Sigmoid colon (tissue), 7 donors: ENCODE measurements around the gene VWA1. TPM values are rescaled to one million over a fixed set of nuclear protein-coding genes. Genes with fewer than 3 reads are reported as not detected.
"Not testable (repeated sequence)": the region's sequence is repeated elsewhere in the genome, so short reads cannot be mapped to it uniquely, and the experiment has no call there.

ENCODE experiments used
- DNase-seq: peaks from one replicate; pipeline ENCODE4 v3.0.0-alpha.2; 2019
- H3K27ac ChIP-seq, 4 donors: fragments of 200-600 bp; sonication (generic); one replicate each; pipeline ENCODE4 v1.5.1; 2016 to 2019; ENCODE audit warnings: mild to moderate bottlenecking in 1 of 4
- H3K27me3 ChIP-seq, 3 donors: fragments of 200-600 bp; sonication (generic); one replicate each; pipeline ENCODE4 v1.5.1; 2019; ENCODE audit warnings: mild to moderate bottlenecking in 1 of 3
- H3K36me3 ChIP-seq, 4 donors: fragments of 200-600 bp; sonication (generic); one replicate each; pipeline ENCODE4 v1.5.1; 2016 to 2019
- H3K4me1 ChIP-seq, 4 donors: fragments of 200-600 bp; sonication (generic); one replicate each; pipeline ENCODE4 v1.5.1; 2017 to 2019
- H3K4me3 ChIP-seq, 4 donors: fragments of 200-600 bp; sonication (generic); one replicate each; pipeline ENCODE4 v1.5.1; 2017 to 2019; ENCODE audit warnings: mild to moderate bottlenecking in 2 of 4, moderate library complexity in 1 of 4
- H3K9me3 ChIP-seq, 4 donors: fragments of 200-600 bp in 3 of 4; sonication (generic) in 3 of 4; one replicate each; pipeline versions ENCODE4 v1.5.1 to v1.6.1; 2013 to 2019
- EP300 ChIP-seq, 4 donors: sonication (generic); formaldehyde crosslinking; IDR thresholded peaks; one replicate each; pipeline ENCODE4 v1.6.1; 2017; ENCODE audit warnings: antibody characterized with exemption in 4 of 4
- POLR2A ChIP-seq, 2 donors: fragments of 450-650 bp; IDR thresholded peaks; one replicate each; pipeline ENCODE4 v1.6.1; 2016; ENCODE audit warnings: antibody characterized with exemption in 2 of 2, mild to moderate bottlenecking in 2 of 2, moderate library complexity in 2 of 2
- POLR2AphosphoS5 ChIP-seq, 4 donors: sonication (generic); formaldehyde crosslinking; IDR thresholded peaks; one replicate each; pipeline ENCODE4 v1.6.1; 2017; ENCODE audit warnings: antibody characterized with exemption in 4 of 4
- WGBS, 2 donors: extraction: QIAGEN DNeasy Blood & Tissue Kit; methylation state at CpG; one replicate each; pipeline ENCODE4 v1.1.7; 2013; 5-methylcytosine and 5-hydroxymethylcytosine counted together
- intact Hi-C: fragments of 100-400 bp; cut with DNase I; formaldehyde crosslinking; loops from one replicate; pipeline ENCODE4 v1.15.1; 2023
- polyA plus RNA-seq, 3 donors: library from polyadenylated mRNA; stranded (reverse); fragments of 200-250 nt; gene quantifications; one replicate each; pipeline ENCODE4 v1.2.3, GENCODE V29; 2013
- total RNA-seq, 4 donors: library from RNA; depleted of rRNA; stranded (reverse); fragments of >200 nt; gene quantifications; one replicate each; pipeline ENCODE4 v1.1.0, GENCODE V29; 2016
- TF ChIP-seq, protein P1 (sequence below), 4 experiments: fragments of 450-650 bp in 3 of 4; fragments of 200-600 bp in 1 of 4; IDR thresholded peaks; one replicate each; pipeline ENCODE4 v1.5.1; 2016 to 2019; ENCODE audit warnings: antibody characterized with exemption in 4 of 4, mild to moderate bottlenecking in 3 of 4, moderate library complexity in 2 of 4
- donor health status: healthy with polysubstance abuse.
- donor health status: Bipolar disorder and iron deficiency.
- donor health status: healthy.

VWA1 gene
- total and polyA plus RNA-seq, 7 donors = 2.4 to 107 (median 47.1) TPM

DNA sequence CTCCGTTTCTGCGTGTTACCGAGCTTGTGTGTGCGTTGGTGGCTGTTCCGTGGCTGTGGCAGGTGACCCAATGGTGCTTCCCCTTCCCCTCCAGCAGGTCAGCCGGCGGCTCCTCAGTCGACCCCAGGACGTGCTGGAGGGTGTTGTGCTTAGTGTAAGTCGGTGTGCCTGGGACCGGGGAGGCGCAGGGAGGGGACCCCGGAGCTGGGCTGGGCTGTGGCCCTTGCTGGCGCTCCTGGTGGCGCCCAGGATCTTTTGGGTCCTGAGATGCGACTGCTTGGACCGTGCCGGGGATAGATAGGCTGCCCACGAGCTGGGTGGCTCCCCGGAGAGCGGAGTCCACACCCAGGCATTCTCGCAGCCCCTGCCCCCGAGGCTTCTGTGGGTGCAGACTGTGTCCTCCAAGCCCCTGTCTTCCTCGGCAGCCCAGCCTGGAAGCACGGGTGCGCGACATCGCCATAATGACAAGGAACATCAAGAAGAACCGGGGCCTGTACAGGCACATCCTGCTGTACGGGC, 19.9 kb downstream of the VWA1 start:
- intact Hi-C loops = no loop called here
- TF ChIP-seq, protein P1, sequence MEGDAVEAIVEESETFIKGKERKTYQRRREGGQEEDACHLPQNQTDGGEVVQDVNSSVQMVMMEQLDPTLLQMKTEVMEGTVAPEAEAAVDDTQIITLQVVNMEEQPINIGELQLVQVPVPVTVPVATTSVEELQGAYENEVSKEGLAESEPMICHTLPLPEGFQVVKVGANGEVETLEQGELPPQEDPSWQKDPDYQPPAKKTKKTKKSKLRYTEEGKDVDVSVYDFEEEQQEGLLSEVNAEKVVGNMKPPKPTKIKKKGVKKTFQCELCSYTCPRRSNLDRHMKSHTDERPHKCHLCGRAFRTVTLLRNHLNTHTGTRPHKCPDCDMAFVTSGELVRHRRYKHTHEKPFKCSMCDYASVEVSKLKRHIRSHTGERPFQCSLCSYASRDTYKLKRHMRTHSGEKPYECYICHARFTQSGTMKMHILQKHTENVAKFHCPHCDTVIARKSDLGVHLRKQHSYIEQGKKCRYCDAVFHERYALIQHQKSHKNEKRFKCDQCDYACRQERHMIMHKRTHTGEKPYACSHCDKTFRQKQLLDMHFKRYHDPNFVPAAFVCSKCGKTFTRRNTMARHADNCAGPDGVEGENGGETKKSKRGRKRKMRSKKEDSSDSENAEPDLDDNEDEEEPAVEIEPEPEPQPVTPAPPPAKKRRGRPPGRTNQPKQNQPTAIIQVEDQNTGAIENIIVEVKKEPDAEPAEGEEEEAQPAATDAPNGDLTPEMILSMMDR (IDR thresholded peaks at IDR 0.05) = no peak
- TF ChIP-seq EP300 (IDR thresholded peaks at IDR 0.05) = no peak
- TF ChIP-seq POLR2A (IDR thresholded peaks at IDR 0.05) = no peak
- TF ChIP-seq POLR2AphosphoS5 (IDR thresholded peaks at IDR 0.05) = no peak
- no peak for DNase-seq
- no peak overlapping the region for H3K27ac ChIP-seq
- no peak overlapping the region for H3K4me3 ChIP-seq
- H3K36me3 ChIP-seq = no peaks in the 10 kb centered on the region
- H3K9me3 ChIP-seq = no peaks in the 10 kb centered on the region
- H3K4me1 ChIP-seq = no peaks in the 10 kb centered on the region
- WGBS, 2 donors = 83 to 85% methylated on average over 30 of the region's 30 CpGs
- no peaks in the 10 kb centered on the region for H3K27me3 ChIP-seq

DNA sequence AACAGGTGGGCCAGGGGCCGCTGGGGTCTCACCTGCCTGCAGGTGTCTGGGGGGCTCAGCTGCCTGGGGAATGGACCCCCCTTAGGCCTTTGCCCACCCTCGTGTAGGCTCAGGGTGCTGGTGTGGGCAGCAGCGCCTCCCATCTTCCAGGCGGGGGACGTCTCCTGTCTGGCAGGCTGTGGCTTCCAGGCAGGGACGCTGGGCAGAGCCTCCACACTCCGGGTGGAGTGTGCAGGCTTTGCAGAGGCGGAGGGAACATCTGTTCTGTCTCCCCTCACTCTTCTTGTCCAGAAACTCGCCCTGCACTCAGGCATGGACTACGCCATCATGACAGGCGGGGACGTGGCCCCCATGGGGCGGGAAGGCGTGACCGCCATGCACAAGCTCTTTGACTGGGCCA, 20.4 kb downstream of the VWA1 start:
- intact Hi-C loops, H3K4me1 ChIP-seq: not testable (repeated sequence)

DNA sequence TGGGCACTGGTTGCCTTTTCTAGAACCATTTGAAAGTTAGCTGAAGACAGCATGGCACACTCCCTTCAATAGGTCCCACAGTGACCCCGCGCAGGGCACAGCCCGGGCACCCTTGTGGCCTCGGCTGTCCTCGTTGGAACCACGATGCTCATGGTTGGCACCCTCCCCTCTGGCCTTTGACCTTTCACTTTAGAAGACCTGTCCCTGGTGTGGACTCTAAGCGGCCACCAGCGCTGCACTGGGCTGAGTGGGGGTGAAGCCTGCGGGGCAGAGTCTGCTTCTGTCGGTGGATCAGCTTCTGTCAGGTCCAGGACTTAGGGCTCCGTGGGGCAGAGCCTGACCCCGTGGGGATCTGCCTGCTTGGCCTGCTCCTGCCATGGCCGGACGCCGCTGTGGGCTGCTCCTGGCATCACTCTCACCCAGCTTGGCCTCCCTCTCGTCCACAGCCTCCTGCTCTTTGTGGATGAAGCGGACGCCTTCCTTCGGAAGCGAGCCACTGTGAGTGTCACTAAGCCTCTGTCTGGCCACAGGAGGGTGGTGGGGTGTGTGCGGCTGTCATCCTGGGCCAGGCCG, 21.3 kb downstream of the VWA1 start:
- H3K27me3 ChIP-seq, intact Hi-C loops, DNase-seq, H3K4me1 ChIP-seq, H3K36me3 ChIP-seq, H3K9me3 ChIP-seq, H3K4me3 ChIP-seq, H3K27ac ChIP-seq: not testable (repeated sequence)
- 82 to 88% methylated on average over 18 of the region's 22 CpGs for WGBS, 2 donors

More for the DNA sequence above, 20.4 kb downstream of the VWA1 start:
- 56 to 63% methylated on average over 3 to 4 of the region's 15 CpGs for WGBS, 2 donors
- not testable (repeated sequence) for DNase-seq, H3K27ac ChIP-seq, H3K9me3 ChIP-seq, H3K4me3 ChIP-seq, H3K27me3 ChIP-seq, H3K36me3 ChIP-seq

DNA sequence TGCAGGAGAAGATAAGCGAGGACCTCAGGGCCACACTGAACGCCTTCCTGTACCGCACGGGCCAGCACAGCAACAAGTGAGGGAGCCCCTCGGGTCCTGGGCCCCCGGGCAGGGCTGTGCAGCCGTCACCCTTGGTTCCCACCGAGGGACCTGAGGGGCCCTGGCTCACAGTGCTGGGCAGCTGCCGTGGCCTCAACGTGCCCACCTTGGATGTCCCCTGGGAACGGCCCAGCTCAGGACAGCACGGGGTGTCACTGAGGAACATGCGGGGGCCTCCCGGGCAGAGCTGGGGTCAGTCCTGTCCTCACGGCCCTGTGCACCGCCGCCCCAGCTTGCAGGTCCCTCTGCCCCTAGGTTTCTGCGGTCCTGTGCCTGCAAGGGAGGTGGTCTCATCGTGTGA, 23.7 kb downstream of the VWA1 start:
- WGBS, 2 donors = 93 to 95% methylated on average over 16 to 17 of the region's 19 CpGs
- H3K4me3 ChIP-seq, H3K27ac ChIP-seq, H3K4me1 ChIP-seq, H3K9me3 ChIP-seq, intact Hi-C loops, H3K27me3 ChIP-seq, DNase-seq, H3K36me3 ChIP-seq: not testable (repeated sequence)

DNA sequence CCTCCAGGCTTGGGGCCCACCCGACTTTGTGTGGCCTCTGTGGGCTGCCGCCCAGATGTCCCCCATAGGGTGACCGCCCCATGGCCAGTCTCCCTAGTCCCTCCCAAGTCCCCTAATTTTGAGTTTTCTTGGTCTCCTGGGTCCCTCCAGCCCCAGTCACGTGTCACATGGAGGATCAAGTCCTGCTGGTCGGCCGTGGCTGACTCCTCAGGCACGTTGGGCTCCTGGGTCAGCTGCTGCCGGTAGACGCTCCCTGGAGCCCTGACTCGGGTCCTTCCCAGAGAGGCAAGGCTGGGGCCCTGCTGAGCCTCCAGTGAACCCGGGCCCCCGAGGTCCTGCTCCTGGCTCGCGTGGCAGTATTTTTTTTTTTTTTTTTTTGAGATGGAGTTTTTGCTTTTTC, 24.2 kb downstream of the VWA1 start:
- 91 to 93% methylated on average over 14 of the region's 14 CpGs for WGBS, 2 donors
- H3K36me3 ChIP-seq, H3K27me3 ChIP-seq, H3K4me1 ChIP-seq, intact Hi-C loops, DNase-seq, H3K27ac ChIP-seq, H3K4me3 ChIP-seq, H3K9me3 ChIP-seq: not testable (repeated sequence)

DNA sequence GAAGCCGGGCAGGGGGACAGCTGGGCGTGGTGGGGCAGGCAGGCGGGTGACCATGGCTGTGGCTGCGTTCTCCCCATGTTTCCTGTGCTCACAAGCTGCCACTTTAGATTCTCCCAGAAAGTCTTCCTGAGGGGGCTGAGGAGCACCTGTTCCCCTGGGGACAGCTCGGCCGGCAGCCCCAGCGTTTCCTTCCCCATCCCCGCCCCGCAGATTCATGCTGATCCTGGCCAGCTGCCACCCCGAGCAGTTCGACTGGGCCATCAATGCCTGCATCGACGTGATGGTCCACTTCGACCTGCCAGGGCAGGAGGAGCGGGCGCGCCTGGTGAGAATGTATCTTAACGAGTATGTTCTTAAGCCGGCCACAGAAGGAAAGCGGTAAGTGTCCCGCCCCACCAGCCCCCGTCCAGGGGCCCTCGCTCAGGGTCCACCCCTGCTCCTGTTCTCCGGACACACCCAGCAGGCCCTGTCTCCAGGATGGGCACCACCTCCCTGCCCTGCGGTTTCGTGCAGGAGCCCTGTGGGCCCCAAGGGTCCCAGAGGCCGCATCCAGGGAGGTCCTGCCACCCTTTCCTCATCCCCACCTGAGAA, 25.1 kb downstream of the VWA1 start:
- Histone ChIP-seq H3K27ac (no peak overlapping the region), H3K36me3 (no peaks in the 10 kb centered on the region), H3K27me3 (no peaks in the 10 kb centered on the region), H3K9me3 (no peaks in the 10 kb centered on the region), H3K4me1 (no peaks in the 10 kb centered on the region), H3K4me3 (no peak overlapping the region)
- 57 to 70% methylated on average over 27 of the region's 27 CpGs for WGBS, 2 donors
- DNase-seq = no peak
- TF ChIP-seq, protein P1 (IDR thresholded peaks at IDR 0.05) = no peak
- no peak for TF ChIP-seq POLR2AphosphoS5 (IDR thresholded peaks at IDR 0.05)
- no peak for TF ChIP-seq POLR2A (IDR thresholded peaks at IDR 0.05)
- no peak for TF ChIP-seq EP300 (IDR thresholded peaks at IDR 0.05)
- intact Hi-C loops = no loop called here

DNA sequence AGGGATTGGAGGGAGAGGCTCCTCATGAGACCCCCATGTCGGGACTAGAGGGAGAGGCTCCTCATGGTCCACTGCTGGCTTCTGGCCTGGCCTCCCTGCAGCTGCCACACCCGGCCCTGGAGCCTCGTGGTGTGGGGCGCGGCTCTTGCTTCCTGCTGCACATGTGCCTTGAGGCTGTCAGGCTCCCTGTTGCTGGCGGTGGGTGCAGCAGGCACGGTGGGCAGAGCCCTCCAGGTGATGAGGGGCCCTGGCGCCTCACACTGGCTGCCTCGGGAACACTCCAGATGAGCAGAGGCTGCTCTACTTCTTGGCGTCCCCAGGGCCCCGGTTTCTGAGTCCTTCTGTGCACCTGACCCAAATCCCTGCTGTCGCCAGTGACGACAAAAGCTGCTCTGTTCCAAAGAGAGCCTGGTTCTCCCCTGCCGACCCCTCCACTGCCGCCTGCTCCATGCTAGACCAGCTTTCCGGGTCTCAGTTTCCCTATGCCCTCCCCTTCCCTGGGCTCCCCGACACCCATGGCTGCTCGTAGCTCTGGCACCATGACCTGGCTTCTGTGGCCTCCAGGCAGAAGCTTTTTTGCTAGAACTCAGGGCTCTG, 26.3 kb downstream of the VWA1 start:
- no peak overlapping the region for H3K4me3 ChIP-seq
- no peaks in the 10 kb centered on the region for H3K9me3 ChIP-seq
- H3K27me3 ChIP-seq = no peaks in the 10 kb centered on the region
- 44 to 64% methylated on average over 18 of the region's 18 CpGs for WGBS, 2 donors
- TF ChIP-seq POLR2AphosphoS5 (IDR thresholded peaks at IDR 0.05) (no peak), POLR2A (IDR thresholded peaks at IDR 0.05) (no peak), EP300 (IDR thresholded peaks at IDR 0.05) (no peak)
- TF ChIP-seq, protein P1 (IDR thresholded peaks at IDR 0.05) = no peak
- H3K36me3 ChIP-seq = no peaks in the 10 kb centered on the region
- H3K4me1 ChIP-seq = no peaks in the 10 kb centered on the region
- intact Hi-C loops = no loop called here
- no peak overlapping the region for H3K27ac ChIP-seq
- no peak for DNase-seq
